ENCODE data around the gene TFPI. TPM values are rescaled to one million over a fixed set of nuclear protein-coding genes. Genes with fewer than 3 reads are reported as not detected.
"Not testable (repeated sequence)": the region's sequence is repeated elsewhere in the genome, so short reads cannot be mapped to it uniquely, and the experiment has no call there.

The TFPI gene
- total RNA-seq, 1 donor from 2014 or later, result 0.50 TPM

DNA sequence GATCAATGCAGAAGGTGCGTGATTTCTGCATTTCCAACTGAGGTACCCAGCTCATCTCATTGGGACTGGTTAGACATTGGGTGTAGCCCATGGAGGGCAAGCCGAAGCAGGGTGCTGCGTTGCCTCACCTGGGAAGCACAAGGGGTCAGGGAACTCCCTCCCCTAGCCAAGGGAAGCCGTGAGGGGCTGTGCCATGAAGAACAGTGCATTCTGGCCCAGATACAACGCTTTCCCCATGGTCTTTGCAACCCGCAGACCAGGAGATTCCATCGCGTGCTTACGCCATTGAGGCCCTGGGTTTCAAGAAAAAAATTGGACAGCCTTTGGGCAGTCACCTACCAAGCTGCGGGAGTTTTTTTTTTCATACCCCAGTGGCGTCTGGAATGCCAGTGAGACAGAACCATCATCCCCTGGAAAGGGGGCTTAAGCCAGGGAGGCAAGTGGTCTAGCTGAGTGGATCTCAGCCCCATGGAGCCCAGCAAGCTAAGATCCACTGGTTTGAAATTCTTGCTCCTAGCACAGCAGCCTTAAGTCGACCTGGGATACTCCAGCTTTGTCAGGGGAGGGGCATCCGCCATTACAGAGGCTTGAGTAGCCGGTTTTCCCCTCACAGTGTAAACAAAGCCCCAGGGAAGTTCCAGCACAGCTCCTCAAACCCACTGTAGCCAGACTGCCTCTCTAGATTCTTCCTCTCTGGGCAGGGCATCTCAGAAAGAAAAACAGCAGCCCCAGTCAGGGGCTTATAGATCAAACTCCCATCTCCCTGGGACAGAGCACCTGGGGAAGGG lies 21.7 kb downstream of the TFPI start:
- DNase-seq (ENCODE audit: low spot score), result no peak
- Mint-ChIP-seq H3K4me3 (ENCODE audit: low read depth) (no peak overlapping the region), H3K4me1 (ENCODE audit: low read depth) (no peaks in the 10 kb centered on the region), H3K27me3 (ENCODE audit: low read depth) (no peaks in the 10 kb centered on the region), H3K27ac (no peak overlapping the region), H3K36me3 (ENCODE audit: low read depth) (no peaks in the 10 kb centered on the region), H3K9me3 (peaks cover 7% of the 10 kb centered on the region)
- intact Hi-C loops (cut with micrococcal nuclease), result no loop called here

DNA sequence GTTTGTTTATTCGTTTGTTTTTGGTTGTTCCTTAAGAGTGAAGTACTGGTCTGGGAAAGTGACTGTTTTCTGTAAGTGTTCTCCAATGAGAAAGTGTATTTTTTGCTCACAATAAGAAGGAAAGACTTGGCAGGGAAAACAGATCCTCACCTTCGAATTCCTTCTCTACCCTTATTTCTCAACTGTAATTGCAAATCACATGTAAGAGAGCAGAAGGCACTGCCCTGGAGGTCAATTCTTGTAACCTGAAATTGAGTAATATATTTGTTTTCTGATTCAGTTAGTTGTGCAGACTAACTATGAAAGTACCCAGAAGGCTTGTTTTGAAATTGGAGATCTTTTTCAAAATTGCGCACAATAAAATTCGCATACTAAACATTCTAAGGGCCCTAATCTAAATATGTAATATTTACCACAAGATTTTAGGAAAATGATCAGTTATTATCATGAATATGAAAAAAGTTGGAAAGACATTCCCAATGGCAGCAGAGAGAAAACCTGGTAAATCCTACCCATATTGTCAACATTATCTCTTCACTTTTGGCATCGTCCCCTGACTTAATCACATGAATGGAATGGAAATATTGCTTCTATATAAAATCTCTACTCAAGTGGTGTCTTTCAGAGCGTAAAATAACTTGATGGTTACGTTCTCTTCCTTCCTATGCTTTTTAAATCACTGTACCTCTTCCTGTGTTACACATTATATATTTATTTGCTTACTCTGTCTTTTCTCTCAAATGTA lies 24.1 kb downstream of the TFPI start:
- no peak for DNase-seq (ENCODE audit: low spot score)
- intact Hi-C loops (cut with micrococcal nuclease), result no loop called here
- H3K4me3 Mint-ChIP-seq (ENCODE audit: low read depth), result no peak overlapping the region
- H3K36me3 Mint-ChIP-seq (ENCODE audit: low read depth), result no peaks in the 10 kb centered on the region
- no peaks in the 10 kb centered on the region for H3K4me1 Mint-ChIP-seq (ENCODE audit: low read depth)
- no peak overlapping the region for H3K27ac Mint-ChIP-seq
- peaks cover 2% of the 10 kb centered on the region for H3K9me3 Mint-ChIP-seq
- H3K27me3 Mint-ChIP-seq (ENCODE audit: low read depth), result no peaks in the 10 kb centered on the region

DNA sequence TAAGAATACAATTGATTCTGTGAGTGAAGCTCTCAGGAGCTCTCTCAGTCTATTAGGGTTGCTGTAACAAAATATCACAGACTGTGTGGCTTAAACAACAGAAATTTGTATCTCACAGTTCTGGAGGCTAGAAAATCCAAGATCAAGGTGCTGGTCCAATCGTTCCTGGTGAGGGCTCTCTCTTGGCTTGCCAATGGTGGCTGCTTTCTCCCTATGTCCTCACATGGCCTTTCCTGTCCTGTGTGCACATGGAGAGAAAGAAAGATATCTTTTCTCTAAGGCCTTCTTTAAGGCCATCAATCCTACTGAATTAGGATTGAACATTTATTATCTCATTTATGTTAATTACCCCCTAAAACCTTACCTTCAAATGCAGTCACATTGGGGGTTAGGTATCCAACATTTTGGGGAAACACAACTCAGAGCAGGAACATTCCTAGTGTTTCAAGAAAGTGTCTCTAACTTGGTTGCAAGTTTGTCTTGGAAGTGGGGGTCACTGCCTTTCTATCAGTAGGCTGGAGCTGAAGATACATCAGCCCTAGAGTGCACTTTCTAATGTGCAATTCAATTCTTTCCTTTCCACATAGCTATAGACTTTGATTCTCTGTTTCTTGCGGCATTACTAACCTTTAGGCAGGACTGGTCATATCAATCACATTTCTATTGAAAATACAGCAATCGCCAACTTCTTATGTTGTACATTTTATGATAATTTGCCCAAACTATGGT lies 24.8 kb downstream of the TFPI start:
- Mint-ChIP-seq H3K9me3 (no peaks in the 10 kb centered on the region), H3K27ac (no peak overlapping the region), H3K27me3 (ENCODE audit: low read depth) (no peaks in the 10 kb centered on the region), H3K4me1 (ENCODE audit: low read depth) (no peaks in the 10 kb centered on the region), H3K4me3 (ENCODE audit: low read depth) (no peak overlapping the region), H3K36me3 (ENCODE audit: low read depth) (no peaks in the 10 kb centered on the region)
- intact Hi-C loops (cut with micrococcal nuclease), result no loop called here
- DNase-seq (ENCODE audit: low spot score), result no peak

DNA sequence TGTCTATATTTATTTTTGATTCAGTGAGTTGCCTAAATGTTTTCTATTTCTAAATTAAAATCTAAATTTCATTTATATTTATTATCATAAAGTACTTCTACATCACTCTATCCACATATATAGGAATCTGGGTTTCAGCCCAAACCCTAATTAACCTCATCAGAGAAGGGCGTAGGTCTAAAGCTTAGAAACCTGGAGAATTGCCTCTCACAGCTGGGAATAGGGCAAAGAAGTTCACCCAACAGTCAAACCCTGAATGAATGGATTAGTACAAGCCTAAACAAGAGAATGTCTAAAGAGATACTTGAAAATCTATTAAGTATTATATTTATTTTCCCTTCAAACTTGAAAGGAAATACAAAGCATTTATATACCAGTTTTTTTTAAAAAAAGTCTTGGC lies 26.2 kb downstream of the TFPI start:
- no peak overlapping the region for H3K4me3 Mint-ChIP-seq (ENCODE audit: low read depth)
- DNase-seq (ENCODE audit: low spot score), result no peak
- H3K36me3 Mint-ChIP-seq (ENCODE audit: low read depth), result no peaks in the 10 kb centered on the region
- H3K27me3 Mint-ChIP-seq (ENCODE audit: low read depth), result no peaks in the 10 kb centered on the region
- H3K9me3 Mint-ChIP-seq, result no peaks in the 10 kb centered on the region
- H3K27ac Mint-ChIP-seq, result no peak overlapping the region
- intact Hi-C loops (cut with micrococcal nuclease), result no loop called here
- H3K4me1 Mint-ChIP-seq (ENCODE audit: low read depth), result no peaks in the 10 kb centered on the region

DNA sequence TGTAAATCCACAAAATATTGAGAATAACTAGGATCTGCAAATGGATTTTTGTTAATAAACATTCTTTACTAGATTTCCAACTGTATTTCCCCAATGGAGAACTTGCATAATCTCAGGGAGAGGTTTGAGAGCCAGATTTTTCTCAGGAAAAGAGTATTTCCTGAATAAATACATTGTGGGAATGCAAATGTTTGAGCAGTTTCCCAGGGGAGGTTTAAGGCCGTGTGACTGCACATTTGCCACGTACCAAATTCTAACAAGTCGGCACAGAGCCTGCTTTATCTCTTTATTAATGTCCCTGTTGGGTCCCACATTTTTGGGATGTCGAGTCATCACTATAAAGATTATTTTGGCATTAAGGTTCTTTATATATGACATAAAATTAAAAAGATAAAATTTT lies 27.0 kb downstream of the TFPI start:
- Mint-ChIP-seq H3K27me3 (ENCODE audit: low read depth) (no peaks in the 10 kb centered on the region), H3K36me3 (ENCODE audit: low read depth) (no peaks in the 10 kb centered on the region), H3K27ac (no peak overlapping the region), H3K4me1 (ENCODE audit: low read depth) (no peaks in the 10 kb centered on the region), H3K4me3 (ENCODE audit: low read depth) (no peak overlapping the region), H3K9me3 (no peaks in the 10 kb centered on the region)
- no peak for DNase-seq (ENCODE audit: low spot score)
- intact Hi-C loops (cut with micrococcal nuclease), result no loop called here

DNA sequence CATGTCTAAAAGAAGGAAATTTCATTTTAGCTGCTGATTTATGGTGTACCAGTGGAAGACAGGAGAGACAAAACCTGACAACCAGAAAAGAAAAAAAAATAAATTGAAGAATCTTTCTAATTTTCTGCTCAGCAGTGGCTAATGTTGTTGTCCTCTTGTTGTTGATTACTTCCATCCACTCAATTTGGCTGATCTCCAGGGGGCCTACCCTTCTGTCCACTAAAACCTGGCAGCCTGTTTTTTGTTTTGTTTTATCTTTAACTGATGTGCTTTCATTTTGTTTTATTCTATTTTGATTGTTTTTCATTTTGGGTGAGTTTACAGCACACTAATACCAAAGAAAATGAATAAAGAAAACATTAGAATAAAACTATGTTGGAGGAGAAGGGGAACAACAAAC lies 27.4 kb downstream of the TFPI start:
- Mint-ChIP-seq H3K9me3 (no peaks in the 10 kb centered on the region), H3K27ac (no peak overlapping the region), H3K27me3 (ENCODE audit: low read depth) (no peaks in the 10 kb centered on the region), H3K4me1 (ENCODE audit: low read depth) (no peaks in the 10 kb centered on the region), H3K4me3 (ENCODE audit: low read depth) (no peak overlapping the region), H3K36me3 (ENCODE audit: low read depth) (no peaks in the 10 kb centered on the region)
- DNase-seq (ENCODE audit: low spot score), result no peak
- intact Hi-C loops (cut with micrococcal nuclease), result no loop called here

DNA sequence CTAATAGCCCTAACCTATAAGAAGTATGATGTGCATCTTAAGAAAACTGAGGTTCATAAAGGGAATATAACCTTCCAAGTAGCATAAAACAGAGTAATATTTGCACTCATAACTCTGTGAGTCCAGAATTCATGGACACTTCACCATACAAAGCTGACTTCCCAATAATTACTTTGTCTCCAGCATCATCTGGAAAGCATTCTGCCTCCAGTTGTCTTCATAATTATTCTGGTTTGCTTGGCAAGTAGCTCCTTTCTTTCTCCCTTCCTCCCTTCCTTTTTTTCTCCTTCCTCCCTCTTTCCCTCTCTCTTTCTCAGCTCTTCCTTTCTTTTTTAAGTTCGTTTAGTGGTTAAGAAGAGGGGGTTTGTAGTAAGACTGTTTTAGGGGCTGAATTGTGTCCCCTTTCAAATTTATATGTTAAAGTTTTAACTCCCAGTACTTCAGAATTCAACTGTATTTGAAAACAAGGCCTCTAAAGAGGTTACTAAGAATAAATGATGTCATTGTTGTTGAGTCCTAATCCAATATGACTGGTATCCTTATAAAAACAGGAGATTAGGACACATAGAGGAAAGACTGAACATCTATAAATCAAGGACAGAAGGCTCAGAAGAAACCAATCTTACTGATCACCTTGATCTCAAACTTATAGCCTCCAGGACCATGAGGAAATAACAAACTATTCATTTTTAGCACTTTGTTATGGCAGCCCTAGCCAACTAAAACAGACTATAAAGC lies 28.9 kb downstream of the TFPI start:
- Mint-ChIP-seq H3K27ac (no peak overlapping the region), H3K4me3 (ENCODE audit: low read depth) (no peak overlapping the region), H3K4me1 (ENCODE audit: low read depth) (no peaks in the 10 kb centered on the region), H3K27me3 (ENCODE audit: low read depth) (no peaks in the 10 kb centered on the region), H3K36me3 (ENCODE audit: low read depth) (no peaks in the 10 kb centered on the region), H3K9me3 (no peaks in the 10 kb centered on the region)
- DNase-seq (ENCODE audit: low spot score), result no peak
- intact Hi-C loops (cut with micrococcal nuclease), result loop anchor here (2.0 kb wide), 1 partner anchor 15 kb away; no protein-coding TSS in a partner anchor

DNA sequence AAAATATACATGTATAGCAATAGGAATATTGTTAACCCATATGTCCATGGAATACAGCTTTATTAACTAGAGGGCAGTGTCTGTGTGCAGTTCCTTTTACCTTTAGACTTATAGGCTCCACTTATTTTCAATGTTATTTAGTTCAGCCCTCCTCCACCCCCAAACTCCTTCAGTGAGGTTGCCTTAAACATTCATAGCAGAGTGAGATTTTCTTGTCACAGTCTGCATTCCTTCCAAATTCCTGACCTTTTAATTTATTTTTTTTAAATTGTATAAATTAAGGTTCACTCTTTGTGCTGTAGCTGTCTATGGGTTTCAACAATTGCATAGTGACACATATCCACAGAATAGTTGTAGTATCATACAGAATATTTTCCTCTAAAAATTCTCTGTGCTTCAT lies 30.9 kb downstream of the TFPI start:
- no peak overlapping the region for H3K27ac Mint-ChIP-seq
- no peak for DNase-seq (ENCODE audit: low spot score)
- H3K4me1 Mint-ChIP-seq (ENCODE audit: low read depth), result no peaks in the 10 kb centered on the region
- H3K4me3 Mint-ChIP-seq (ENCODE audit: low read depth), result no peak overlapping the region
- H3K36me3 Mint-ChIP-seq (ENCODE audit: low read depth), result no peaks in the 10 kb centered on the region
- intact Hi-C loops (cut with micrococcal nuclease), result no loop called here
- H3K9me3 Mint-ChIP-seq, result no peaks in the 10 kb centered on the region
- no peaks in the 10 kb centered on the region for H3K27me3 Mint-ChIP-seq (ENCODE audit: low read depth)

DNA sequence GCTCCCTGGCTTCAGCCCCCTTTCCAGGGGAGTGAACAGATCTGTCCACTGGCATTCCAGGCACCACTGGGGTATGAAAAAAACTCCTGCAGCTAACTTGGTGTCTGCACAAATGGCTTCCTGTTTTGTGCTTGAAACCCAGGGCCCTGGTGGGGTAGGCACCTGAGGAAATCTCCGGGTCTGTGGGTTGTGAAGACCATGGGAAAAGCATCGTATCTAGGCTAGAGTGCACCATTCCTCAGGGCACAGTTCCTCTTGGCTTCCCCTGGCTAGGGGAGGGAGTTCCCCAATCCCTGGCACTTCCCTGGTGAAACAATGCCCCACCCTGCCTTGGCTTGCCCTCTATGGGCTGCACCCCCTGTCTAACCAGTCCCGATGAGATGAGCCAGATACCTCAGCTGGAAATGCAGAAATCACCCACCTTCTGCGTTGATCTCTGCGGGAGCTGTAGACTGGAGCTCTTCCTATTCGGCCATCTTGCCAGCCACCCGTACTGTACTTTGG lies 34.1 kb downstream of the TFPI start:
- Mint-ChIP-seq H3K36me3 (ENCODE audit: low read depth) (no peaks in the 10 kb centered on the region), H3K4me1 (ENCODE audit: low read depth) (no peaks in the 10 kb centered on the region), H3K4me3 (ENCODE audit: low read depth) (no peak overlapping the region), H3K27ac (no peak overlapping the region), H3K9me3 (peaks cover 8% of the 10 kb centered on the region), H3K27me3 (ENCODE audit: low read depth) (no peaks in the 10 kb centered on the region)
- no peak for DNase-seq (ENCODE audit: low spot score)
- intact Hi-C loops (cut with micrococcal nuclease), result no loop called here

DNA sequence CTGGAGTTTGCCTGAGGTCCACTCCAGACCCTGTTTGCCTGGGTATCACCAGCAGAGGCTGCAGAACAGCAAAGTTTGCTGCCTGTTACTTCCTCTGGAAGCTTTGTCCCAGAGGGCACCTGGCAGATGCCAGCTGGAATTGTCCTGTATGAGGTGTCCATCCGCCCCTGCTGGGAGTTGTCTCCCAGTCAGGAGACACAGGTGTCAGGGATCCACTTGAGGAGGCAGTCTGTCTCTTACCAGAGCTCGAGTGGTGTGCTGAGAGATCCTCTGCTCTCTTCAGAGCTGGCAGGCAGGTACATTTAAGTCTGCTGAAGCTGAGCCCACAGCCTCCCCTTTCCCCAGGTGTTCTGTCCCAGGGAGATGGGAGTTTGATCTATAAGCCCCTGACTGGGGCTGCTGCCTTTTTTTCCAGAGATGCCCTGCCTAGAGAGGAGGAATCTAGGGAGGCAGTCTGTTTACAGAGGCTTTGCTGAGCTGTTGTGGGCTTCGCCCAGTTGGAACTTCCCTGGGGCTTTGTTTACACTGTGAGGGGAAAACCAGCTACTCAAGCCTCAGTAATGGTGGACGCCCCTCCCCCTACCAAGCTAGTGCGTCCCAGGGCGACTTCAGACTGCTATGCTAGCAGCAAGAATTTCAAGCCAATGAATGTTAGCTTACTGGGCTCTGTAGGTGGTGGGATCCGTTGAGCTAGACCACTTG lies 34.7 kb downstream of the TFPI start:
- H3K27me3 Mint-ChIP-seq (ENCODE audit: low read depth), result no peaks in the 10 kb centered on the region
- H3K9me3 Mint-ChIP-seq, result peaks cover 8% of the 10 kb centered on the region
- intact Hi-C loops (cut with micrococcal nuclease), result no loop called here
- H3K27ac Mint-ChIP-seq, result no peak overlapping the region
- no peak for DNase-seq (ENCODE audit: low spot score)
- H3K4me3 Mint-ChIP-seq (ENCODE audit: low read depth), result no peak overlapping the region
- H3K4me1 Mint-ChIP-seq (ENCODE audit: low read depth), result no peaks in the 10 kb centered on the region
- no peaks in the 10 kb centered on the region for H3K36me3 Mint-ChIP-seq (ENCODE audit: low read depth)

DNA sequence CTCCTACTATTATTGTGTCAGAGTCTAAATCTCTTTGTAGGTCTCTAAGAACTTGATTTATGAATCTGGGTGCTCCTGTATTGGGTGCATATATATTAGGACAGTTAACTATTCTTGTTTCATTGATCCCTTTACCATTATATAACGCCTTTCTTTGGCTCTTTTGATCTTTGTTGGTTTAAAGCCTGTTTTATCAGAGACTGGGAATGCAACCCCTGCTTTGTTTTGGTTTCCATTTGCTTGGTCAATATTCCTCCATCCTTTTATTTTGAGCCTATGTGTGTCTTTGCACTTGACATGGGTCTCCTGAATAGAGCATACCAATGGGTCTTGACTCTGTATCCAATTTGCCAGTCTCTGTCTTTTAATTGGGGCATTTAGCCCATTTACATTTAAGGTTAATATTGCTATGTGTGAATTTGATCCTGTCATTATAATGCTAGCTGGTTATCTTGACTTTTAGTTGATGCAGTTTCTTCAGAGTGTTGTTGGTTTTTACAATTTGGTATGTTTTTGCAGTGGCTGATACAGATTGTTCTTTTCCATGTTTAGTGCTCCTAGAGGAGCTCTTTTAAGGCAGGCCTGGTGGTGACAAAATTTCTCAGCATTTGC lies 36.4 kb downstream of the TFPI start:
- H3K4me3 Mint-ChIP-seq (ENCODE audit: low read depth); H3K27ac Mint-ChIP-seq; intact Hi-C loops (cut with micrococcal nuclease); H3K36me3 Mint-ChIP-seq (ENCODE audit: low read depth); DNase-seq (ENCODE audit: low spot score); H3K4me1 Mint-ChIP-seq (ENCODE audit: low read depth); H3K9me3 Mint-ChIP-seq; H3K27me3 Mint-ChIP-seq (ENCODE audit: low read depth): not testable (repeated sequence)

Data from activated T-helper 2 cell treated with anti-CD3 and anti-CD28 coated beads, Interferon-gamma antibody, Interleukin-2, Interleukin-4, amounts not matched to agents 10 μg/mL and 5 μg/mL and 100 μg/mL, durations not matched to agents 14 hours and 24 hours and 36 hours (primary cell).